GM21390 (cell line): ENCODE results near the gene MALL.
"Not testable (repeated sequence)": the region's sequence is repeated elsewhere in the genome, so short reads cannot be mapped to it uniquely, and the experiment has no call there.

Source experiments
- ATAC-seq: cut with Tn5 transposase; IDR thresholded peaks from one replicate; pipeline ENCODE4 v1.9.1; 2021; ENCODE audit not compliant: unreplicated experiment

MALL gene

DNA sequence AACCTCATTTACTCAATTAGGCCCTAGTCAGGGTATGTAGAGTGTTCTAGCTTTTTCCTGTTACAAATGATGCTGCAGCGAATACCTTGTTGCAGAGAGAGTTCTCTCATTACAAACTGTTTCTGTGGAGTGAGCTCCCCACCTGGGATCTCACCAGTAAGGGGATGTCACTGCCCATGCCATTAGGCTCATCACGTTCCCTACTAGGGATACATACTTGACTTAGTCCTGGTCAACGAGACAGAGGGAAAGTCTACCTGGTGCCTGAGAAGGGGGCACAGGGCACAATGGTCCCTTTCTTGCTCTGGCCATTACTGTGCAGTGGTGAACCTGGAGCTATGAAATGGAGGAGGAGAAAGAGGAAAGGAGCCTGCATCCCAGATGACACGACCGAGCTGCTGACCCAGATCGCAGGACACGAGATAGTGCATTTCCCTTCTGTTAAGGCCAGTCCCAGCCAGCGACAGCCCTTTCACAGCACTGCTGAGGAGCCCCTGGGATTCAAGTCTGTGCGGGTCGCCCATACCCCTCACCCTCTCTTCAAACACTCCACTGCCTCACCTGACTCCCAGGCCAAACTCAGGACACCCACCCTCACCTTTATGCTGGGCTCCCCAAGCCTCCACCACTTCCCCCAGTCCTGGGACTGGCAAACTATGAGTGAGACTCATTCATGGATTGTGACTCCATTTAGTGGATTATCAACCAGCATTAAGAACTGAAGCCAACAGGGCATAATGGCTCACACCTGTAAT is 16.0 kb downstream of the MALL start:
- no peak for ATAC-seq

DNA sequence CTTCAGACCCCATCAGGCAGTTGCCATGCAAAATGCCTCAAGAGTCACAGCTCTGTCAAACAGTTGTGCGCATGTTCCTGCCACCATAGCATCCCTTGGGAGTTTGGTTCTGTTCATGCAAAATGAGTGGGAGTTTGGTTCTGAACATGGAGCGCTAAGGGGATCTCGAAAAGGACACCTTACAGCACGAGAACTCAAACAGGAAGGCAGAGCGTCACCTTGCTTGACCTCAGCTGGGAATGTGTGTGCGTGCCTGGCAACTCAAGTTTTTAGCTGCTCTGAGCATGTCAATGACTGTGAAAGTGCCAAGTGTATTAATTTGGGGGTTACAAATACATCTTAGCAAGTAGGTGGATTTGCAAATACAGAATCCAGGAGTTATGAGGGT is 16.6 kb downstream of the MALL start:
- no peak for ATAC-seq

DNA sequence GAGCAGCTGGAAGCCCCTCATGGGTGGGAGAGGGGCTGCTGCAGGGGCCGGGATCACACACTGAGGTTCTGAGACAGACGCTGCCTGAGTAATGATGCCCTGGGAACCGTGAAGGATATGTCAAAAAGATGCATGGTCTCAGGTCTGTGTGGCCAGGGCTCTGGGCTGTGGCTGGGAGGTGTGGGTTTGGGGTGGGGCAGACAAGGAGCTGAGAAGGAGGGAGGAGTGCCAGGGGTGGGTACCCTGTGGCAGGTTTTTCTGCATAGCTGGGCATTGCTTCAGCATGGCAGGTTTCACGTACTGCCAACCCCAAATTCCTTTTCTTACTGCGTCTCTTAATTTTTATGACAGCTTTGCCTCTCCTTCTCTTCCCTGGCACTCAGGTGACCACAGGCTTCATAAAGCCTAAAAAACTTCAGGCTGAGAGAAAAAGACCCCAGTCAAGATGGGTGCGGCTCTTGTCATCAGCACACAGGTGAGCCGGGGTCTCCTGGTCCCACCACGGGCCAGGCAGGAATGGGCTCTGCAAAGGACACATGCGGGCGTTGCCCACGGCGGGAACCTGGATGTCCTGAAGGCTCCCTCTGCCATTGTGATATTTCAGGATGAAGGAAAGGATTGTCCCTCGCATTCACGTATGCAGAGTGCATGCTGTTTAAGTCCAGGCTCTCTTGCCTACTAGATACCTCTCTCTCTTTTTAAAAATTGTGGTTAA is 18.0 kb downstream of the MALL start:
- ATAC-seq: no peak

DNA sequence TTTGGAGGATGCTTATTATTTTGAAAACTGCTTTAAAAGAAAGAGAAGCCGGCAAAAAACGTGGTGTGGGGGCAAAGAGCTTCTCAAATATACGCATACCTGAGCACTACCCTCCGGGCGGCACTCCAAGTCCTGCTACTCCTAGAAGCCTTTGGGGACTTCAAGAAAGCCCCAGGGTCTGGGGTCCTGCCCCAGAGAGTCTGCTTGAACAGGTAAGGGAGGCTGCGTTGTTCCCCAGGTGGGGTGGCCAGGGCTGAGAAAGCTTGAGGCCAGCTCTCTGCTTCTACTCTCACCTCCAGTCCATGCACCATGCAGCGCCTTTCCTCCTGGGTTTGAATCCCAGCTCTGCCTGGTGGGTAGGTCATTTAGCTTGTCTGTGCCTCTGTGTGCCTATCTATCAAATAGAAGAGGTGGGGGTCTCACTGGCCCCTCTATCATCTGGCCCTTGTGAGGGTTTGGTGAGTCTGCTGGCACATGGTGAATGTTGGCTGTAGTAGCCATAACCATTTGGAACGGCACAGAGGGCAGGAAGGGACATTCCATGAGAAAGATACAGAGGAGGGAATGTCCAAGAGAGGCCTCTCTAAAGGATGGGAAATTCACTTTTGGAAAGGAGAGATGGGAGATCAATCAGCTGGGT is 19.5 kb downstream of the MALL start:
- no peak for ATAC-seq

DNA sequence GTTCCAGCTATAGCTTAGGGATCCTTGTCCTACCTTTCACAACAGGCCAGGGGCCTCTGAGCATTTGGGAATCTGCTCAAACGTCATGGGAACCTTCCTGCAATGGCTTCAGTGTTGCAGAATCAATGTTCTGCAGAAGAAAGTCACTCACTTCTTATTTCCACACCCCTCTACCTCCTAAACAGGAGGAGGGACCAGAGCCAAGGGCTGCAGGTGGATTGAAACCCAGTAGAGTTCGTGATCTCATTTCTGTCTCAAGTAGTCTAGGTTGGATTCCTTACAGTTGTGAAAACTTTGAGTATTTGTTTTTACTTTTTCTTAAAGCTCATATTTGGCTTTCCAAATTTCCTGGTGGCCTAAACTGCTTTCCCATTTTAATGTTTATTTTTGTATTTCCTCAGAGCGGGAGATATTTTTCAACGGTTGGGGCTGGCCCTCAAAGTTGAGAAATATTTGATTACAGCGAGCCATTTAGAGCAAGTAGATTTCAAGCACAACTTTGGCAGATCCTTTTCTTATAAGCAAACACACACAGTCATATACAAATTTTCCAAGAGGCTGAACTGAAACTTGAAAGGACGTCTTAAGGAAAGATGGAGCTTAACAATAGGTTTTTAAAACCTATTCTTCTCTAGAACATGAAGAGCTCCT is 20.6 kb downstream of the MALL start:
- ATAC-seq: not testable (repeated sequence)

DNA sequence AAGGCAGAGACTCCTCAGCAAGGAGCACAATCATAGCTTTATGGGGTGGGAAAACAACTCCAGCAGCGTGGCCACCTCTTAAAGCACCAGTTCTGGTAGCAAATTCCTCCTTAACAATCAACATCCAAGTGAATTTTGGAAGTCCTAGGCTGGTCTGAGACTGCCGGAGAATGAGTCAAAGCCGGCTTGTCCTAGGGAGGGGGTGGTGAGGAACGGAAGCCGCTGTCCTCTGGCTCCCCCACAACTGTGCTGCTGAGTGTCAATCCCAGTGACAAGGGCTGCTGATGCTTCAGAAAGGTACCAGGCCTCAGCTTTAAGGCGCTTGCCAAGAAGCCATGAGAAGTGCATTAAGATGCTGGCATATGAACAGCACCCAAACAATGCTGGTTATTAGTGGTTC is 21.7 kb downstream of the MALL start:
- ATAC-seq: not testable (repeated sequence)

DNA sequence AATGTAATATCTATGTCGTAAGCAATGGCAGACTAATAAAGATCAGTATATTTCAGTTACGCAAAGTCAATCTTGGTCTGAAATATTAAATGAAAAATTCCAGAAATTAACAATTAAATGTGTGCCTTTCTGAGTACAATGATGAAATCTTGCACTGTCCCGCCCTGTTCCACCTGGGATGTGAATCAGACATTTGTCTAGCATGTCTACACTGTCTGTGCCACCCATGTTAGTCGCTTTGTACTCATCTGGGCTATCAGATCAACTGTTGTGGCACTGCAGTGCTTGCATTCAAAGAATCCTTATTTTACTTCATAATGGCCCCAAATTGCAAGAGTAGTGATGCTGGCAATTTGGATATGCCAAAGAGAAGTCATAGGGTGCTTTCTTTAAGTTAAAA is 25.5 kb downstream of the MALL start:
- ATAC-seq: not testable (repeated sequence)

DNA sequence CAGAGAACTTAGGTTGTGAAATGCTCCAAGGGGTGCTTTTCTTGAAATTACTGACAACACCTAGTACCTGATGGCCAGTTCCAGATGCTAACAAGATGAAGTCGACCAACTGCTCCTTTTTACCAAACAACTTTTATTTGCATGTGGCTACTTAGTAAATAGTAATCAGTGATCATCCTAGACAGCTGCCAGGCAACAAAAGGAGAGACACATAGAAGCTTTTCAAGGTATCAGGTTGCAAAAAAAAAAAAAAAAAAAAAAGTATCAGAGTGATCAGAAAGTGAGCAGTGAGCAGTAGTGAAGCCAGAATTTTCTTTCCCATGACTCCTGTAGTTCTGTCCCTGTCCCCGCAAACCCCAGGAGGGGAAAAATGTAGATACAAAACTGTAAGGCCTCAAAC is 31.9 kb downstream of the MALL start:
- ATAC-seq: not testable (repeated sequence)

DNA sequence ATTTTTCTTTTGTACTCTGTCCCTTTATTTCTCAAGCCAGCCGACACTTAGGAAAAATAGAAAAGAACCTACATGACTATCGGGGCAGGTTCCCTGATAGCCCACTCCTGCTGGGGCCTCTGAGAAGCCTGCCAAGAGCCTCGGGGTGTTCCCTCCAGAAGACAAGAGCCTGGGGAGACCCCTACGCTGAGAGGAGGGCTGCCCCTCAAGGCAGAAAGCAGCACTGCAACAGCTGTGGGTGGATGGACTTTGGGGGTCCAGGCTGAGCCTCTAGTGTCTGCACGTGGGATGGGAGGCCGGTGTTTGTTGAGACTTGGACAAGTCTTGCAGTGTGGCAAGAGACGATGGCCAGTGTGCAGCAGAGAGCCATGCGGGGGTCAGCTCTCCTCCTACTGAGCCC is 32.5 kb downstream of the MALL start:
- not testable (repeated sequence) for ATAC-seq

DNA sequence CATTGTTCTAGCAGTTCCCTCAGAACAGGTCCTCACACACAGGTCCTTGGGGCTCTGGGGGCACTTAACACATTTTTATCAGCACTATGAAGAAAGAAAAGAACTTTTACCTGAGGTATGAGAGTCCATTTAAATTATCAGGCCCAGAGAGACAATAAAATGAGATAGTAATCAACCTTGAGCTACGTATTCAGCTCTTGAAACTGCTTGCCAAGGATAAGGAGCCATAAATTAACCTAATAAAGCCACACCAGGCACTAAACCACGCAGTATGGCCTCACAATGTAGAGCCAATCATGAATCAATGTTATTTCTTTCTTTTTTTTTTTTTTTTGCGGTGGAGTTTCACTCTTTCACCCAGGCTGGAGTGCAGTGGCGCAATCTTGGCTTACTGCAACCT is 37.5 kb downstream of the MALL start:
- ATAC-seq: not testable (repeated sequence)

DNA sequence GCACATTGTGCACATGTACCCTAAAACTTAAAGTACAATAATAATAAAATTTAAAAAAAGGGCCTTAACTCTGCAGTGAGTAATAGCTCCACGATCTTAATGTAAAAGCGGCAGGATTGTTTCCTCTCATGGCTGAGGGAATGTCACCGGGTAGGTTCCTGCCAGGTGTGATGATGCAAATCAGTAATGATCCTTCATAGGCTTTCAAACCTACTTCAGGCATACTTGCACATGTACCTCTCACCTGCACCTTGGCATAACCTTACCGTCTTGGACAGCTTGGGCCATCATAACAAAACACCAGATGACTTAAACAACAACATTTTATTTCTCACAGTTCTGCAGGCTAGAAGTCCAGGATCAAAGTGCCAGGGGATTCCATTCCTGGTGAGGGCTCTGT is 39.7 kb downstream of the MALL start:
- not testable (repeated sequence) for ATAC-seq

DNA sequence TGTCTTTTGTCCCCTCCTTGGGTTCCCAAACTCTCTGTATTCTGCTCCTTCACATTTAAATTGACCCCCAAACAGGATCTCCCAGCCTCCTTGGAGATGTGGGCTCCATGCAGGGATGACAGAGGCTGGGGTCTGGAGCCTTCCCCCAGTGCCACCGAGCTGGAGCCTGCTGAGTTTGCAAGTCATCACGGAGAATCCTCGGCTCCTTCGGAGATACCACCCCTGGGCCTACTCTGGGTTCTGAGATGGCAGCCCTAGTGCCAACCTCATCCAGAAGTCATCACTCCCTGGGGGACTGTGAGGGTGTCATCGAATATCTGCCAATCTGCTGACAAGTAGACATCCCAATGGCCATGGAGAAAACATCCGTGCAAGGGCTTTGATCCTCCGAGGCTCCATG is 45.8 kb downstream of the MALL start:
- not testable (repeated sequence) for ATAC-seq

DNA sequence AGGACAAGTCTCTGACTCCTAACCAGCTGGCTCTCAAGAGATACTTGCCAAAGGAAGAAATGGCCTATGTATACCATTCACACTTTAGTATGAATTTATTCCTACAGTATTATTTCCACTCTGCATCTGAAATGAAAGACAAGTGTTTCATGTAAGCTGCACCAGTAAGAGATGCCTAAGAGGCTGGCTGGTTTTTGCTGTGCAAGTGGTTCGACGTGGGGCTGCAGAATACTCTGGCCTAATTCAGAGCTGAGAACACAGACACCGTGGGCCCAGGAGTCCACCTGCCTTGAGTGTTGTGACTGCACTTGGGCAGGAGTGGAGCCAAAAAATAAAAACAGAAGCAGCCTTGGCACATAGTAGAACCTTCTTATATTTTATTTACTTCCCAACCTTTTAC is 47.5 kb downstream of the MALL start:
- ATAC-seq: not testable (repeated sequence)

DNA sequence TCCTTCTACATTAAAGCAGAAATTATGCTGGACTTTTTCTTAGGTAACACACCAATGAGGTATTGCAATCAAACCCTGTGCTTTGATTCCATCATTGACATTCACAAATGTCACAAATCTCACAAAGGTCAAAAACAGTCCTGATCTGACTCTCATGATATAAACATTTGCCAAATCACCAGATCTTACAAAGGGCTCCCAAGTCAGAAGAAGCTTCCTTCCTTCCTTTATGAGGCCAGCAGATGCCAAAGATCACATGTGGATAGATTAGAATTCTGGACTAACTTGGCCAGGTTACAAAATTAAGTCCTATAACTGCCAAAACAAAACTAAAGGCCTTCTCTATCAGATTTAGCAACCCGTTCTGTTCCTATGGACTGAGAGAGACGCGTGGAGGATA is 53.3 kb downstream of the MALL start:
- not testable (repeated sequence) for ATAC-seq

DNA sequence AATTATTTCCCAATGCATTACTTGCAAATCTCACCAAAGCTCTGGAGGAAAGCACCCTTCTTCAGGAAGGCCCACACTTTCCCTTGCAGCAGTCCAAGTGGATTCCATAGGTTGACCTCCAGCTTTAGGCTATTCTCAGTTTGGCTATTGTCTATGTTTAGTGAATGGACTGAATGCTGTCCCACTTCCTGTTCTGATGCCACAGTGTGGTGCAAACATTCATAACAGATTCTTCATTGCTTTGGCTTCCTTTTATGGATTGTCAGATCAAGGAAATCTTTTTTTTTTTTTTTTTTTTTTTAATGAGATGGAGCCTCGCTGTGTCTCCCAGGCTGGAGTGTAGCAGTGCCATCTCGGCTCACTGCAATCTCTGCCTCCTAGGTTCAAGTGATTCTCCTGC is 55.1 kb downstream of the MALL start:
- ATAC-seq: not testable (repeated sequence)

DNA sequence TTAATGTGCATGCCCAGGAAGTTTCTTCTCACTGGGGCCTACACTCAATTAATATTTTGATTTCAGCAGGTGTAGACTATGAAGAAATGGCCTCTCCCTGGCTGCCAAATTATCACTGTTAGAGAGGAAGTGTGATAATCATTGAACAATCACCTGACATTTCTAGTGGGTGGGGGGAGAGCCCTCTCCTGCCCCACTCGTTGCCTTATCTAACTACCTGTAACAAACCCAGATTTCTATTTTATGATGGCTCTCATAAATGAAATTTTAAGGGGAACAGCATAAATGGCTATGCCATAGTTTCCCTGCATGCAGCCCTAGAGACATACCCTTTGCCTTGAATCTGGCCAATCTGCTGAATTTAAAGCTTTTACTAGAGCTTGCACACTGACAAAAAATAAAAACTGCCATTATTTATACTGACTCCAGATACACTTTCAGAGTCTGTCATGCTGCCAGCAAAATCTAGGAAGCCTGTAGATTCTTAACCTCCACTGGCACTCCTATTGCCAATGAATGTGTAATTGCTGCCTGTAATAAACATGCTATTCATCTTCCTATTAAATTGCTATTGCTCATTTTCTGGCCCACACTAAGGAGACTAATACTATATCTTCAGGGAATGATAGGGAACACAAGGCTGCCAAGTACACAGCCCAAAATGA is 55.8 kb downstream of the MALL start:
- not testable (repeated sequence) for ATAC-seq

DNA sequence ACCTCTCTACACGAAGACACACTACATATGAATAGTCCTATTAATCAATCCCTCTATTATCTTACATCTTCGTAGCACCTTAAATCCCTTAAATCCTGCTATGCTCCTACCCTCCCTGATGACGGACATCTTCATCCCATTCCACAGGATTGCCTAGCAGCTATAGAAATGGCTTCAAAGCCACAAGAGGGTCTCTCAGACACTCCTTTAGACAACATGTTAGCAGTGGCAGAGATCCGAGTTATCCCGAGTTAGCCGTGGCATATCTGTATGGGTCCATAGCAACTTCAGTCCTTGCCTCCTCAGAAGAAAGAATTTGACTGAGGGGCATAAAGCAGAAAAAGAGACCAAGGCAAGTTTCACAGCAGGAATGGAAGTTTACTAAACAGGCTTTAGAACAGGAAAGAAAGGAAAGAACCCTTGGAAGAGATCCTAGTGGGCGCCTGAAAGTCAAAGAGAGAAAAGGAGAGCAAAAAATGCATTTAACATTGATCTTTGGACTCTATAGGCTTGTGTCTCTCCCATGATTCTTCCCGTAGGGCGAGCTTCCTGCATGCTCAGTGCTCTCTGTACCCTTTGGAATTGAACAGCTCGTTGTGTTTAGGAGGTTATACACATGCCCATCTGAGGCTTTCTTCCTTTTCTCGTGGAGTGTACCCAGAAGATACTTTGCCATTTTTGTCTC is 56.5 kb downstream of the MALL start:
- not testable (repeated sequence) for ATAC-seq

DNA sequence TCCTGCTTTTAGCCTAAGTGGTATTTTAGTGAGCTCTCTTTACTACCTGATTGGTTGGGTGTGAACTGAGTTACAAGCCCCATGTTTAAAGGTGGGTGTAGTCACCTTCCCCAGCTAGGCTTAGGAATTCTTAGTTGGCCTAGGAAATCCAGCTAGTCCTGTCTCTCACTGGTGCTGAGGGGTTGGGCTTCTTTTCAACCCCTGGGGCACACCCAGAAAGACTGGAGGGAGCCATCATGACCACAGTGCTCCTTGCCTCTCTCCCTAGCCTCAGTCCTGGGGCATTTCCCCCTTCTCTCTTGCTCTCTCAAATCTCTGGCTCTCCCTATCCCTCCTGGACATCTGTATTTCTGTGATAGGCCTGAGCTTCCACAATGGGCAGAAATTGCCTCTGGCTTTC is 57.6 kb downstream of the MALL start:
- not testable (repeated sequence) for ATAC-seq

DNA sequence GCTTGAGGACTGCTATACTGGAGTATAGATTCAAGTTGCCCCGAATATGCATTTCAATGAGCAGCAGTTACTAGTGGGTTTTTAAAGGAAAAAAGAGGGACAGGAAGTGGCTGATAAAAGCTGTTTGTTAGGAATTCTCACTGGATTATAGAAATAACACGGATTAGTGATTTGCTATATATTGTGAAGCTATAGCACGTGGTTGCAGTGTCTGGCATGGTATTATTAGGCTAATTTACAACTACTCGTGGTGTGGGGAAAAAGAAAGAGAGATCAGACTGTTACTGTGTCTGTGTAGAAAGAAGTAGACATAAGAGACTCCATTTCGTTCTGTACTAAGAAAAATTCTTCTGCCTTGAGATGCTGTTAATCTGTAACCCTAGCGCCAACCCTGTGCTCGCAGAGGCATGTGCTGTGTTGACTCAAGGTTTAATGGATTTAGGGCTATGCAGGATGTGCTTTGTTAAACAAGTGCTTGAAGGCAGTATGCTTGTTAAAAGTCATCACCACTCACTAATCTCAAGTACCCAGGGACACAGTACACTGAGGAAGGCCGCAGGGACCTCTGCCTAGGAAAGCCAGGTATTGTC is 59.7 kb downstream of the MALL start:
- ATAC-seq: not testable (repeated sequence)
